Superior temporal gyrus (tissue), 1 donor: ENCODE data around the gene STAT5A.
"Not testable (repeated sequence)": the region's sequence is repeated elsewhere in the genome, so short reads cannot be mapped to it uniquely, and the experiment has no call there.

Source experiments
- DNase-seq: peaks from one replicate; pipeline ENCODE4 v3.0.0-alpha.2; 2016; ENCODE audit errors: extremely low spot score

The STAT5A gene

DNA sequence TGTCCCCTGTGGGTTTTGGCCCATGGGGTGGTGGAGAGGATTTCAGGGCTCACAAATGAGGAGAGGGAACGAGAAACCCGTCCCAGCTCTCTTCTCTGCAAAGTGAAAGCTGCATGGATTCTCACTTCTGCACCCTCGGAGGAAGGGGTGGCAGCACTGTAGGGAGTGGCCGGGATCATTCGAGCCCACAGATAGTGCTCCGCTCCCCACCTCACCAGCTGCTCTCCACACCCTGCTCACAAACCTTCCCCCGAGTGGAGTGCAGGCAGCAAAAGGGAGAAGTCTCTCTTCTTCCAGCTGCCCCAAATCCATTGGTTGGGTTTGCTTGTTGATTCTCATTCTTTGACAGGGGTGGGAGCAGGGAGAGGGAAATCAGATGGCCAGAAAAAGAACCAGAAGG is 20.1 kb downstream of the STAT5A start:
- DNase-seq, result no peak

DNA sequence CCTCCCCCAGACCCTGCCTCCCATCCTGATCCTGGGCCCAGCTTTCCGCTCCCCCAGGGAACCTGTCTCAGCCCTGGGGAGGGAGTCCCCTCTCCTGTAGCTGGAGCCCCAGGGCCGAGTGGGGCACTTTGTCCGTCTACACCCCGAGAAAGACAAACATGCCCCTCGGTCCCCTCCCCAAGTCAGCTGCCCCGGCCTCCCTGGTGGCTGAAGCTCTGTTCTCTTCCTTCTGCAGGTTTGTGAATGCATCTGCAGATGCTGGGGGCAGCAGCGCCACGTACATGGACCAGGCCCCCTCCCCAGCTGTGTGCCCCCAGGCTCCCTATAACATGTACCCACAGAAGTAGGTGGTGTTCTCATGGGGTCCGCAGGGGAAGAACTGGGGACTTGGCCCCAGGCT is 20.8 kb downstream of the STAT5A start:
- DNase-seq, result no peak

DNA sequence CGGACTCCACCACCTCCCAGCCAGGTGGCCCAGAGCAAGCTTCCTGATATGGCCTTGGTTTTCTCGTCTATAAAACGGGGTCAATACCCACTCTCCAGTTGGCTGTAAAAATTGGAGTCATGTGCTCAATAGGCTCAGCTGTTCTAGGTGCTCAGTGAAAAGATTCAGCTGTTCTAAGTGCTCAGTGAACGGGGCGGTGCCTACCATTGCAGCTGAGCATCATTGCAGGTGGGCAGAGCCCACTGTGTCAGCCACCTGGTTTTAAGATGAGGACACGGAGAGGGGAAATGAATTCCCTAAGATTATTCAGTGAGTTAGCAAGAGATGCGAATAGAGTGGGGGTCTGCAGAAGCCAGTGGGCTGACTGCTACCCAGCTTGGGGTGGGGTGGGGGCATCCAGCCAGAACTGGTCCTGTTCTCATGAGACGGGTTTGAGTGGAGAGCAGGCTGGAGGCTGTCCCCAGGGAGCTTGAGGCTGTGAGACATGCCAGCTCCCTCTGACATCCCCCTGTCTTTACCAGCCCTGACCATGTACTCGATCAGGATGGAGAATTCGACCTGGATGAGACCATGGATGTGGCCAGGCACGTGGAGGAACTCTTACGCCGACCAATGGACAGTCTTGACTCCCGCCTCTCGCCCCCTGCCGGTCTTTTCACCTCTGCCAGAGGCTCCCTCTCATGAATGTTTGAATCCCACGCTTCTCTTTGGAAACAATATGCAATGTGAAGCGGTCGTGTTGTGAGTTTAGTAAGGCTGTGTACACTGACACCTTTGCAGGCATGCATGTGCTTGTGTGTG is 21.9 kb downstream of the STAT5A start:
- DNase-seq, result no peak

DNA sequence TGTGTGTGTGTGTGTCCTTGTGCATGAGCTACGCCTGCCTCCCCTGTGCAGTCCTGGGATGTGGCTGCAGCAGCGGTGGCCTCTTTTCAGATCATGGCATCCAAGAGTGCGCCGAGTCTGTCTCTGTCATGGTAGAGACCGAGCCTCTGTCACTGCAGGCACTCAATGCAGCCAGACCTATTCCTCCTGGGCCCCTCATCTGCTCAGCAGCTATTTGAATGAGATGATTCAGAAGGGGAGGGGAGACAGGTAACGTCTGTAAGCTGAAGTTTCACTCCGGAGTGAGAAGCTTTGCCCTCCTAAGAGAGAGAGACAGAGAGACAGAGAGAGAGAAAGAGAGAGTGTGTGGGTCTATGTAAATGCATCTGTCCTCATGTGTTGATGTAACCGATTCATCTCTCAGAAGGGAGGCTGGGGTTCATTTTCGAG is 22.5 kb downstream of the STAT5A start:
- no peak for DNase-seq

DNA sequence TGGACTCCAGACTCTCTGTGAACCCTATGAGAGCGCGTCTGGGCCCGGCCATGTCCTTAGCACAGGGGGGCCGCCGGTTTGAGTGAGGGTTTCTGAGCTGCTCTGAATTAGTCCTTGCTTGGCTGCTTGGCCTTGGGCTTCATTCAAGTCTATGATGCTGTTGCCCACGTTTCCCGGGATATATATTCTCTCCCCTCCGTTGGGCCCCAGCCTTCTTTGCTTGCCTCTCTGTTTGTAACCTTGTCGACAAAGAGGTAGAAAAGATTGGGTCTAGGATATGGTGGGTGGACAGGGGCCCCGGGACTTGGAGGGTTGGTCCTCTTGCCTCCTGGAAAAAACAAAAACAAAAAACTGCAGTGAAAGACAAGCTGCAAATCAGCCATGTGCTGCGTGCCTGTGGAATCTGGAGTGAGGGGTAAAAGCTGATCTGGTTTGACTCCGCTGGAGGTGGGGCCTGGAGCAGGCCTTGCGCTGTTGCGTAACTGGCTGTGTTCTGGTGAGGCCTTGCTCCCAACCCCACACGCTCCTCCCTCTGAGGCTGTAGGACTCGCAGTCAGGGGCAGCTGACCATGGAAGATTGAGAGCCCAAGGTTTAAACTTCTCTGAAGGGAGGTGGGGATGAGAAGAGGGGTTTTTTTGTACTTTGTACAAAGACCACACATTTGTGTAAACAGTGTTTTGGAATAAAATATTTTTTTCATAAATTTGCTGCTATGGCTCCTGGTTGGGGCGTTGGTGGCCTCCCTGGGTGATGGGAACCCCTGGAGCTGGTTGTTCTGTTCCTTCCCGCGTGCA is 23.1 kb downstream of the STAT5A start:
- no peak for DNase-seq

DNA sequence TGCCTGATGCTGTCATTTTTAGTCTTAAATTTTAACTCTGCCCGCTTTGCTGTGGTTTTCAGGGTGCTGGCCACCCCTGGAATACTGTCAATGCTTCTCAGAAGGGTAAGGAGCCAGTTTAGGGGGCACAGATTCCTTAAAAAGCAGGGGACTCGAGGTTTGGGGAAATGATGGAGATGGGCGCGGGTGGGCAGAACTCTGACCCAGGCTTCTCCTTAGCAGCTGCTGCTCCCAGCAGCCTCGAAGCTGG is 23.7 kb downstream of the STAT5A start:
- no peak for DNase-seq

DNA sequence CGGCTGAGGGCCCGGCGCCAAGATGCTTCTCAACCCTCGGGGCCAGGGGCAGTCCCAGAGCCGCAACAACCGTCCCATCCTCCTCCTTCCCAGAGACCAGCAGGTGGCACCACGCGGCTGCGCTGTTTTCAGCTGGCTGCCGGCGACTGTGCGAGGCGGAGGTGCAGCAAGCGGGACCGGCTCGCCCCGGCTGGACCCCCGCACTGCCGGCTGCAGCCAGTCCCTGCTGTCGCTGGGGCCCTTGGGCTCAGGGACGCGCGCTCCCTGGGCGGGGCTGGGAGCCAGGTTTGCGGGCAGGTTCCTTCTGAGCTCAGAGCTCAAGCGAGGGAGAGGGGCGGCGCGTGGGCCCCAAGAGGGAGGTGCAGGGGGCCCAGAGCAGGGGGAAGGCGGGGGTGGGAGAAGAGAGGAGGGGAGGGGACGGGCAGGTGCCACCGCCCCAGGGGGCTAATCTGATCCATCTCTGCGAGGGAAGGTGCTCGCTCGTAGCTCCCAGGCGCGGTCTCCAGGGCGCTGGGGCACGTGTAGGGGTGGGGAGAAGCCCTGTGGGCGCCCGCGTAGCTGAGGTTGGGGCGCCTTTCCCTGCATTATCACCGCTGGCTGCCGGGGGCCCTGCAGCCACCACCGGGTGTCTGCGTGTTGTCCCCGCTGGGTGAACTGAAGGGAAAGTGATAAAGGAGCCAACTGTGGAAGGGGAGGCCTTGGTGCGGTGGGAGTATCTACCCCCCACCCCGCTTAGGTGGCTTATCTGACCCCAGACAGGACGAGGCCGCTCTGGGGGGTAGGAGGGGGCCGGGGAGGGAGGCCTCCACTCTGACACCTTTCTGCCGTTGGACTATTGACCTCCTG is 24.2 kb downstream of the STAT5A start:
- peak; percentile 82 for DNase-seq

DNA sequence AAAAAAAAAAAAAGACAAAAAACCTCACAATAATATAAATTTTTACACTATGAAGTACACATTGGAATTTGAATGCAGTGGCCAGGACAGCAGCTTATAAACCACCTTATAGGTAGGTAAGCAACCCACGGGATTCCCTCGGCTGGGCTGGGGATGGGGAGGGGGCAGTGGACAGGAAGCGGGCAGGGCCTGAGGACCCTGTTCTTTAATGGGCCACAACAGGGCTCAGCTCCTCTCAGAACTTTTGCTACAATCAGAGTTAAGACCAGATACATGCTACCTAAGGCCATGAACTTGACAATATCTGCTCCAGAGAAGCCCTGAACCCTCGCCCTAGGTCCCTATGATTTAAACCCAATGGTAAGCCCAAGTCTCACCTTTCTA is 25.1 kb downstream of the STAT5A start:
- no peak for DNase-seq

DNA sequence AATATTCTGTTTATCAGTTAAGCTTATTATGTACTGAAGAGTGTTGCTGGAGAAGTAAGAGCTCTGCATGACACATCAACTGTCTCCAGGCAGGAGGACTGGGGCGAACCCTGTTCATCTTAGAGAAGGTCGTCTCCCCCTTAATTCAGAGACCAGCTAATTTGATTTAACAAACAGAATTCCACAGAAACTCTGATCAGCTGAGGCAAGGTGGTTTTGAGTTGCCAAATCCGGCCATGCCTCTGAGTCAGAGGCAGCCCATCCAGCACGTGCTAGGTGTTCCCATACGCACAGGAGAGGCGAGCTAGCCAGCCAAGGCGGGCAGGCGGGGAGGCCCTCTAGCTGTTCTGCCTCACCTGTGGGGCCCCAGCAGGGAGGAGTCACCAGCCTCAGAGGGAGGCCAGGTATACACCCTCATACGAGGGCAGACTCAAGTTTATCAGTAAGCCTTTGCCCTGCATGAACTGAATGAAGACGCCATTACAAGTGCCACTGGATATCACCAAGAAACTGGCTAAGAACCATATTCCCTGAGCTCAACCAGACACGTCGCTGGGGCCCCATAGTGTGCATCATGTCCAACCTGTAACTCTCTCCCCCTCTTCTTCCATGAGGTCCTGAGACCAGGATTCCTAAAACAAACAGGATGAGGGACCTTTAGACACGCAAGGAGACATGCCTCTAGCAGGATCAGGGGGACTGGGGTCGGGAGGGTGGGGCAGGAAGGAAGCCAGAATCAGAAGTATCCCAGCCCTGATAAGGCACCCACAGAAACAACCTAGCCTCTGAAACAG is 25.7 kb downstream of the STAT5A start:
- no peak for DNase-seq

DNA sequence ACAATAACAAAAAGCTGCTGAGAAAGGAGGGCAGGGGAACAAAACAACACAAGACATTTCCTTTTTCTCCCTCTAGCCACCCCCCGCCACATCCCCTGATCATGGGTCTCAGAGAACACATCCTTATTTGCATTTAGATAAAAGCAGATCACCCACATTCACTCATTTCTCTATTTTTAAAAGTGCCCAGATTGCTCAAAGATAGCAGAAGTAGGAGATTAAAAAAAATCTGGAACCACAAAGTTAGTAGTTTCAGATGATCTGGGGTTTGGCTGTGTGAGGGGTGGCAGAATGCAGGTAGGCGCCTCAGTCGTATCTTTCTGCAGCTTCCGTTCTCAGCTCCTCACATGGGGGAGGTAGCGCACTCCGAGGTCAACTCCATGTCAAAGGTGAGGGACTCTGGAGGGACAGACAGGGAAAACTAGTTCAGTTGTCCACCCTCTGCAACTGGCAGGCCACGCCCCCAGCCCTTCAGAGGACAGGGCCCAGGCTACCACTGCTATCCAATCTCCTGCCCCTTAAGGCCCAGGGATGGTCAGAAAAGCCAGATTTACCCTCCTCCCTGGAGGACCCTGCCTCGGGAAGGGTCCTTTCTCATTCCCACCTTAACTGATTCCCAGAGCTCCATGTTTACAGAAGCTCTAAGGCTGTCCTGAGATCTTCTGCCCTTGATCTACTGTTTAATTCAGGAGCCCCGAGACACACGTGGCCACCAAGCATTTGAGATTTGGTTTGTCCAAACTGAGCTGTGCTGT is 27.3 kb downstream of the STAT5A start:
- no peak for DNase-seq

DNA sequence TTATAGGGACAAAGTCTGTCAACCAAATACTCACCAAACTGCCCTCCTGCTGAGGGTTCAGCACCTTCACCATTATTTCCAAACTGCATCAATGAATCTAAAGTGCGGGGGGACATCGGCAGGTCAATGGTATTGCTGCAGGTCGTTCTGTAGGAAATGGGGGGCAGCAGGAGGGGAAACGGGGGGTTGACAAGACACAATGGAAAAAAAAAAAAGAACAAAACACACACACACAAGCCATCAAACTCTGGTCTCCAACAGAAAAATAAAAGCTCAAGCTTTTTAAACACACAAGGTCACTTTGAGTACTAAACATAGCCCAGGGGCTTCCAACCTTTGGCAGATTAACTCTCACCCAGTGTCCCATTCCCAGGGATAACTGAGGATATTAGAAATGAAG is 28.5 kb downstream of the STAT5A start:
- no peak for DNase-seq

DNA sequence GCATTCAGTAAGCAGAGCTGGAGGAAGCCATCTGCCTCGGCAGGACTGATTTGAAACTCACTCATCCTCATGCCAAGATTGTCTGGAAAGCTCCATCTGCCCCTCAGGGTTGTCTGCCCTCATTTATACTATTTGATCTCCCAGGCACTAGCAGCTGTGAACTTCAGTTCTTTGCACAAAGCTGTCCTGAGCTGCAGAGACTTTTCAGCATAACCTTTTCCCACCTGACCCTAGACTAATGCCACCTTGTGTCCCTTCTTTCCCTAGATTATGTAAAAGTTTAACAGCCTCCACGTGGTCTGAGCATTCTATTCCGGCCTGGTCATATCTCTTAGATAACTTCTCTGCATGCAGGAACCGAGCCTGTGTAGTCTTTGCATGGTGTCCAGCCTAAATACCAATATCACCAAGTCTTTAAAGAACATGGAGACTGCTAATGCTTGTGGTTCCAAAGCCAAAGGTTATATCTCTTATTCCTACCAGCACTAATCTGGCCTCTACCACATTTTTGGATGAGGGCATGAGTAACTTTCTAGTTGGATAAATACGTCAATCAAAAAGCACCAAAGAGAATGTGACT is 29.1 kb downstream of the STAT5A start:
- no peak for DNase-seq

DNA sequence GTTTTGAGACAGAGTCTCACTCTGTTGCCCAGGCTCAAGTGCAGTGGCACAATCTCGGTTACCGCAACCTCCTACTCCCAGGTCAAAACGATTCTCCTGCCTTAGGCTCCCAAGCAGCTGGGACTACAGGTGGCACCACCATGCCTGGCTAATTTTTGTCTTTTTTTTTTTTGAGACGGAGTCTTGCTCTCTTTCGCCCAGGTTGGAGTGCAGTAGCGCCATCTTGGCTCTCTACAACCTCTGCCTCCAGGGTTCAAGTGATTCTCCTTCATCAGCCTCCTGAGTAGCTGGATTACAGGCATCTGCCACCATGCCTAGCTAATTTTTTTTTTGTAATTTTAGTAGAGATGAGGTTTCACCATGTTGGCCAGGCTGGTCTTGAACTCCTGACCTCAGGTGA is 29.7 kb downstream of the STAT5A start:
- DNase-seq, result not testable (repeated sequence)

DNA sequence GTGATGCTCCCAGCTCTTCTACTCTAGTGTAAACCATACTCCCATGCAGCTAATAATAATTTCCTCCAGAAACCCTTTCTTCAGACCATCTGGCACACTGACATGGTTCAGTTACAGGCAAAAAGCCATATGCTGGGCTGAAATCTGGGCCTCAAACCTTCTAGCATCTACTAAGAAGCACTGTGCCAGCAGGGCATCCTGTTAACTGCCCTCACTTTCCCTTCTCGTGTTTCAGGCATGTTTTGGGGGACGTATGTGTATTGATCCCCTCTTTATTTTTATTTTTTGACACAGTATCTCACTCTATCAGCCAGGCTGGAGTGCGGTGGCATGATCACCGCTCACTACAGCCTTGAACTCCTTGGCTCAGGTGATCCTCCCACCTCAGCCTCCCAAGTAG is 33.3 kb downstream of the STAT5A start:
- DNase-seq, result no peak

DNA sequence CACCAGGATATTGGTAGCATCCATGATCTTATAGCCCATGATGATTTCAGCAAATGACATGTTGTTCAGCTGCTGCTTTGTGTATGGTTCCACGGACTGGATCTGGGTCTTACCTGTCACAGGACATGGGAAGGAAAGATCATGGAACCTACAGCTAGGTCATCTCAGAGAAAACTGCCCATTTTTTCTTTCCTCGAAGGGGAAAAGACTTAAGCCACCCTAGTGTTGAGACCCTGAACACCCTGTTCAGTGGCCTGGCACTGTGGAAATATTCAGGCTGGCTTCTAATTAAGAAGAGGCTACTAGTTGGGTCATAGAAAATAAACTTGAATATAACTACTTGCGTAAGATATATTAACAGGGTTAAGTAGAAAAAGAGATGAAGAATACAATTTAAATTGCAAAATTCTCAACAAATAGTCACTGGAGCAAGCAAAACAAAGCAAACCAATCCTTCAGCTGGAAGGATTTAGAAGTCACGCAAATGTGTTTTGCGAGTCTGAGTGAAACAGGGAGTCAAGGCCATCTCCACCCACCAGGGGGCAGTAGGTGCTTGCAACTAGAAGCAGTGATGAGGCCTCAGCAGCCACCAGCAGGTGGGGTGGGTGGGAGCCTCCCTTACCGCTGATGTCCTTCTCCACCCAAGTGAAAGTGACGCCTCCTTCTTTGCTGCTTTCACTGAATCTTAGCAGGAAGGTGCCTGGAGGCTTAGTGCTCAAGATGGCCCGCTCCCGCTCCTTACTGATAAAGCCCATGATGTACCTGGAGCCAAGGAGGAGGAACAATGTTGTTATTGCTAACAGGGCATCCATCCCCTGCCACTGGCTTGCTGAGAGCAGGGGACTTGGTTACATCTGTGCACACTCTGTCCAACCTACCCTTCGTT is 34.3 kb downstream of the STAT5A start:
- peak; percentile 97 for DNase-seq

DNA sequence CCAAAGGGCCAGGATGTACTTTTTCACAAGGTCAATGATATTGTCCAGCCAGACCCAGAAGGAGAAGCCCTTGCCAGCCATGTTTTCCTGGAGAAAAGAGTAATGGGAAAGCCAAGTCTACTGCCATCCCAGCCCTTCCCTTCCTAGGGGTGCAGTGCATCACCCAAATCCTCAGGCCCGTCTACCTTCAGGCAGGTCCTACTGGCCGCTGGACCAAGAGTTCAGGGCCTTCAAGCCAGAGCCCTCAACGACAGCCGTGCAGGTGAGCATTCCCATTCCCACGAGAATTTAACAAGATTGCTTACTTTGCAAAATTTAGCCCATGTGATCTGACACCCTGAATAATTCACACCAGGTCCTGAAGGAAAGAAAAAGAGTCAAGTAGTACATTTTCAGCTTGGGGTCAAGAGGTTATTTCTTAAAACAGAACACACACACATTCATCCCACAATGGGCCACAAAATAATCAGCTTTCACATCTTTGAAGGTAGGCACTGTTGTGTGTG is 35.0 kb downstream of the STAT5A start:
- no peak for DNase-seq

DNA sequence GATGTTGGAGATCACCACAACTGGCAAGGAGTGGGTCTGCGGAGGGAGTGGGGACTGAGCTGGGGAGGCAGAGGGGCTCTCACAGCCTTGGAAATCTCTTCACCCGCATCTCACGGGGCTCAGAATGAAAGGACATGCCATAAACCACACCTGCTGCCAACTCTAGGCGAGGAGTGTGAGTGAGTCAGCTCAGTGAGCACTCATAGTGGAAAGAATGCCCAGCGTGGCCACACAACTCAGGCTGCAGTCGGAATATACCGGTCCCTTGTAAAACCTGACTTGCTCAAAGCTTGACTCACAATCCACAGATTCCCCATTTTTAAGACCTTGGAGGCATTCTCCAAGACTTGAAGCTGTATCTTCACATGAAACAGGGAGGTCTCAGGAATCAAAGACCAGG is 36.7 kb downstream of the STAT5A start:
- no peak for DNase-seq

DNA sequence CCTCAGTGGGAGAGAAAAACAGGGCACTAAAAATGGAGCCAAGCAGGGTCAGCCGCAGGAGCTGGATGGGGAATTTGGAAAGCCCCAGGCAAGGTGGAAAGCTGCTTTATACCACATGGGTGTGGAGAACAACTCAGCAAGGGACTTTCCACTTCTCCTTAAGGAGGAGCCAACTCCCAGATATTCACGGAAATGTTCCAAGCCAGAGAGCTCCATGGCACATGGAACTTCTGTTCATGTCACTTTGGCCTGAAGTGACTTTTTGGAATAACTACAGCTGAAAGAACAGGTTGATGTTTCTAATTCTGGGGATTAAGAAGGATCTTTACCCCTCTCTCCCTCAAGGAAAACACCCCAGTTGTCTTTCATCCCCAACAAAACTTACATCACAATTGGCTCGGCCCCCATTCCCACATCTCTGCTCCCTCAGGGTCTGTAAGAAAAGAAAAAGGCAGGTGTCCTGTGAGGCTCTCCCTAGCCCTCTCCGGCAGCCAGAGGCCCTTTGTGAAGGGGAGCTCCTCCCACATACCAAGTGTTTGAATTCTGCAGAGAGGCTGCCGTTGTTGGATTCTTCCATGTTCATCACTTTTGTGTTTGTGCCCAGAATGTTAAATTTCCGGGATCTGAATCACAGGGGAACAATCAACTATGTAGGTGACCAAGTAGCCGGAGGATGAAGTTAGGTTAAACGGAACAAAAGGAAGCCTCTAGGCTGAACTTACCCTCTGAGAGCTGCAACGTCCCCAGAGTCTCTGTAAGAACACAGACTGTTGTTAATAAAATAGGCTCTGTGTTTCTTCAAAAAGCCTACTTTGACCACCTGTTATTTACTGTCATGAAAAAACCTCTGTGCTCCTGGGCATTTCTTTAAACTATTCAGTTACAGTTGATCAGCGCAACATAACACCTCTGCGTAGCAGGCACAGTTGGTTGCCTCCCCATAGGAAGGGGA is 41.0 kb downstream of the STAT5A start:
- no peak for DNase-seq
